ENCODE data around the gene FMN2. TPM values are rescaled to one million over a fixed set of nuclear protein-coding genes. Genes with fewer than 3 reads are reported as not detected.

The FMN2 gene
- total RNA-seq, 1 experiment from 2014 or later = 4.6 TPM

DNA sequence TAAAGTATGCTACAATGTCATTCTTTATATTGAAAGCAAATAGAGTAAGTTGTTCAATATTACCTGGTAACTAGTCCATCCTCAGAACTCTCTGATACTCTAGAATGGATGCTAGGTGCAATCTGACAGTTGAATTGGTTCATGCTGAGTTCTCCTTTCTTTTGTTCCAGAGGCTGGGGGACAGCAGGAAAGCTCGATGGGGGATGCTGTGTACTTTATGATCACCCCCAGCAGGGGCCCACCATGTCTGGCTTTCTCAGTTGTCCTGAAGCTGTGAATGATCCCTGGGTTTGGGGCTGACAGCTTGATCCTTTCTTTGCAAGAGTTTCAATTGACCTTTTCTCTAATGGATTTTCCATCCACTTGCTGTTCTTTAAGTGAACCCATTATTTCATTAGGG, 22.5 kb downstream of the FMN2 start:
- no peaks in the 10 kb centered on the region for H3K9me3 ChIP-seq (ENCODE audit: low read length)
- no peaks in the 10 kb centered on the region for H3F3A ChIP-seq (ENCODE audit: low read length, unreplicated experiment)
- no peak for ATAC-seq
- CTCF ChIA-PET = no interaction called here
- H3K79me2 ChIP-seq (ENCODE audit: low read length) = peaks cover 51% of the 10 kb centered on the region
- no peaks in the 10 kb centered on the region for H3K9me2 ChIP-seq (replicated peaks; ENCODE audit: low read length)
- no TSS peak for BruUV-seq (replicated peaks)
- H3K36me3 ChIP-seq (ENCODE audit: low read depth, low read length) = no peaks in the 10 kb centered on the region
- TF ChIP-seq, protein P1, sequence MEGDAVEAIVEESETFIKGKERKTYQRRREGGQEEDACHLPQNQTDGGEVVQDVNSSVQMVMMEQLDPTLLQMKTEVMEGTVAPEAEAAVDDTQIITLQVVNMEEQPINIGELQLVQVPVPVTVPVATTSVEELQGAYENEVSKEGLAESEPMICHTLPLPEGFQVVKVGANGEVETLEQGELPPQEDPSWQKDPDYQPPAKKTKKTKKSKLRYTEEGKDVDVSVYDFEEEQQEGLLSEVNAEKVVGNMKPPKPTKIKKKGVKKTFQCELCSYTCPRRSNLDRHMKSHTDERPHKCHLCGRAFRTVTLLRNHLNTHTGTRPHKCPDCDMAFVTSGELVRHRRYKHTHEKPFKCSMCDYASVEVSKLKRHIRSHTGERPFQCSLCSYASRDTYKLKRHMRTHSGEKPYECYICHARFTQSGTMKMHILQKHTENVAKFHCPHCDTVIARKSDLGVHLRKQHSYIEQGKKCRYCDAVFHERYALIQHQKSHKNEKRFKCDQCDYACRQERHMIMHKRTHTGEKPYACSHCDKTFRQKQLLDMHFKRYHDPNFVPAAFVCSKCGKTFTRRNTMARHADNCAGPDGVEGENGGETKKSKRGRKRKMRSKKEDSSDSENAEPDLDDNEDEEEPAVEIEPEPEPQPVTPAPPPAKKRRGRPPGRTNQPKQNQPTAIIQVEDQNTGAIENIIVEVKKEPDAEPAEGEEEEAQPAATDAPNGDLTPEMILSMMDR (conservative IDR thresholded peaks at IDR 0.05; ENCODE audit: low read depth, low read length) = no peak
- TF ChIP-seq EZH2phosphoT487 (IDR thresholded peaks at IDR 0.05; ENCODE audit: borderline replicate concordance, low read length) = no peak
- TF ChIP-seq EZH2 (IDR thresholded peaks at IDR 0.05; ENCODE audit: low read length, unreplicated experiment) = no peak
- POLR2A ChIA-PET (ENCODE audit: unreplicated experiment) = no interaction called here
- H3K4me1 ChIP-seq (ENCODE audit: insufficient read depth, low read length) = peaks cover 8% of the 10 kb centered on the region; the same call in 1 of the 2 replicates
- H3K27ac ChIP-seq (ENCODE audit: low read length) = no peak overlapping the region
- H4K20me1 ChIP-seq (ENCODE audit: low read length) = no peaks in the 10 kb centered on the region
- intact Hi-C loops (cut with micrococcal nuclease) = no loop called here
- H2AFZ ChIP-seq (ENCODE audit: low read length) = no peak overlapping the region
- H3K27me3 ChIP-seq (ENCODE audit: low read length) = no peaks in the 10 kb centered on the region
- H3K4me2 ChIP-seq (ENCODE audit: low read length) = no peak overlapping the region
- DNase-seq = no peak
- H3K4me3 ChIP-seq (ENCODE audit: low read length) = no peak overlapping the region
- H3K9ac ChIP-seq (ENCODE audit: low read length) = no peak overlapping the region

GRCh38 chr1:240115831-240116230, 24.1 kb downstream of the FMN2 start:
- ATAC-seq (no peak), DNase-seq (no peak)
- no peaks in the 10 kb centered on the region for H3K9me2 ChIP-seq (replicated peaks; ENCODE audit: low read length)
- H3K4me2 ChIP-seq (ENCODE audit: low read length) = no peak overlapping the region
- H3K36me3 ChIP-seq (ENCODE audit: low read depth, low read length) = no peaks in the 10 kb centered on the region
- ChIA-PET POLR2A (ENCODE audit: unreplicated experiment) (no interaction called here), CTCF (no interaction called here)
- BruUV-seq (replicated peaks) = no TSS peak
- no peaks in the 10 kb centered on the region for H4K20me1 ChIP-seq (ENCODE audit: low read length)
- no peaks in the 10 kb centered on the region for H3F3A ChIP-seq (ENCODE audit: low read length, unreplicated experiment)
- no peaks in the 10 kb centered on the region for H3K4me1 ChIP-seq (ENCODE audit: insufficient read depth, low read length)
- H3K4me3 ChIP-seq (ENCODE audit: low read length) = no peak overlapping the region
- no peak overlapping the region for H3K9ac ChIP-seq (ENCODE audit: low read length)
- intact Hi-C loops (cut with micrococcal nuclease) = no loop called here
- TF ChIP-seq EZH2phosphoT487 (IDR thresholded peaks at IDR 0.05; ENCODE audit: borderline replicate concordance, low read length) = no peak
- TF ChIP-seq, protein P1 (conservative IDR thresholded peaks at IDR 0.05; ENCODE audit: low read depth, low read length) = no peak
- no peak for TF ChIP-seq EZH2 (IDR thresholded peaks at IDR 0.05; ENCODE audit: low read length, unreplicated experiment)
- no peaks in the 10 kb centered on the region for H3K27me3 ChIP-seq (ENCODE audit: low read length)
- no peak overlapping the region for H3K27ac ChIP-seq (ENCODE audit: low read length)
- peaks cover 44% of the 10 kb centered on the region for H3K79me2 ChIP-seq (ENCODE audit: low read length)
- no peak overlapping the region for H2AFZ ChIP-seq (ENCODE audit: low read length)
- H3K9me3 ChIP-seq (ENCODE audit: low read length) = no peaks in the 10 kb centered on the region

GRCh38 chr1:240116831-240117769, 25.4 kb downstream of the FMN2 start:
- H3K9ac ChIP-seq (ENCODE audit: low read length) = no peak overlapping the region
- no peaks in the 10 kb centered on the region for H3K9me3 ChIP-seq (ENCODE audit: low read length)
- H3K9me2 ChIP-seq (replicated peaks; ENCODE audit: low read length) = no peaks in the 10 kb centered on the region
- H2AFZ ChIP-seq (ENCODE audit: low read length) = no peak overlapping the region
- DNase-seq (no peak), ATAC-seq (no peak)
- intact Hi-C loops (cut with micrococcal nuclease) = no loop called here
- POLR2A ChIA-PET (ENCODE audit: unreplicated experiment) = no interaction called here
- no peak overlapping the region for H3K27ac ChIP-seq (ENCODE audit: low read length)
- no peaks in the 10 kb centered on the region for H3F3A ChIP-seq (ENCODE audit: low read length, unreplicated experiment)
- no peaks in the 10 kb centered on the region for H3K27me3 ChIP-seq (ENCODE audit: low read length)
- H3K79me2 ChIP-seq (ENCODE audit: low read length) = peaks cover 34% of the 10 kb centered on the region
- H3K4me2 ChIP-seq (ENCODE audit: low read length) = no peak overlapping the region
- H3K4me1 ChIP-seq (ENCODE audit: insufficient read depth, low read length) = no peaks in the 10 kb centered on the region
- no TSS peak for BruUV-seq (replicated peaks)
- H4K20me1 ChIP-seq (ENCODE audit: low read length) = no peaks in the 10 kb centered on the region
- CTCF ChIA-PET = no interaction called here
- H3K36me3 ChIP-seq (ENCODE audit: low read depth, low read length) = no peaks in the 10 kb centered on the region
- TF ChIP-seq, protein P1 (conservative IDR thresholded peaks at IDR 0.05; ENCODE audit: low read depth, low read length) = no peak
- TF ChIP-seq EZH2 (IDR thresholded peaks at IDR 0.05; ENCODE audit: low read length, unreplicated experiment) (no peak), EZH2phosphoT487 (IDR thresholded peaks at IDR 0.05; ENCODE audit: borderline replicate concordance, low read length) (no peak)
- H3K4me3 ChIP-seq (ENCODE audit: low read length) = no peak overlapping the region

Measured in PC-3 (cell line).